IMR-90 (cell line): ENCODE results near the gene NLRP10. TPM values are rescaled to one million over a fixed set of nuclear protein-coding genes. Genes with fewer than 3 reads are reported as not detected.

ENCODE experiments used
- ATAC-seq: fragments of 200-7000 bp; cut with Tn5 transposase; 2 replicates; pipeline ENCODE4 v1.9.1; 2020; ENCODE audit warnings: low read depth, mild to moderate bottlenecking, moderate library complexity
- BruUV-seq: library from RNA; stranded (reverse); fragments of 400-500 nt; replicated peaks from 2 replicates; lab custom pipeline; 2021; lab: Mats Ljungman, UMichigan
- CTCF ChIA-PET: fragments of 300-600 bp; formaldehyde crosslinking; extraction: SDS; loops from one replicate; lab custom pipeline; 2021; ENCODE audit warnings: antibody characterized with exemption; lab: Yijun Ruan, JAX
- POLR2A ChIA-PET: fragments of 300-600 bp; sonication (Branson Sonifier 250); formaldehyde crosslinking; loops from one replicate; lab custom pipeline; 2022; ENCODE audit warnings: antibody characterized with exemption; ENCODE audit not compliant: unreplicated experiment; lab: Charles Lee
- DNase-seq: peaks from one replicate; pipeline ENCODE4 v3.0.0; 2013
- H2AFZ ChIP-seq: replicated peaks from 2 replicates; pipeline ENCODE3; 2013; ENCODE audit warnings: low read length, mild to moderate bottlenecking; ENCODE audit not compliant: poor library complexity
- H2AK5ac ChIP-seq: 2 replicates; pipeline ENCODE4 v1.6.1; 2013; ENCODE audit warnings: low read depth, low read length, inconsistent platforms
- H2AK9ac ChIP-seq: replicated peaks from 2 replicates; pipeline ENCODE3; 2013; ENCODE audit warnings: mild to moderate bottlenecking, low read depth, low read length, moderate library complexity; ENCODE audit not compliant: poor library complexity
- H2BK120ac ChIP-seq: 2 replicates; pipeline ENCODE4 v1.6.1; 2013; ENCODE audit warnings: low read depth, low read length, inconsistent platforms
- H2BK15ac ChIP-seq: 3 replicates; pipeline ENCODE4 v1.6.1; 2013; ENCODE audit warnings: low read depth, low read length, inconsistent platforms
- H2BK20ac ChIP-seq: 2 replicates; pipeline ENCODE4 v1.6.1; 2013; ENCODE audit warnings: low read depth, mild to moderate bottlenecking, inconsistent platforms, low read length, moderate library complexity
- H2BK5ac ChIP-seq: 2 replicates; pipeline ENCODE4 v1.6.1; 2013; ENCODE audit warnings: mild to moderate bottlenecking, low read depth, low read length, inconsistent platforms; ENCODE audit not compliant: poor library complexity, severe bottlenecking
- H3K14ac ChIP-seq: replicated peaks from 2 replicates; pipeline ENCODE4 v1.6.1; 2013; ENCODE audit warnings: low read depth, low read length, inconsistent platforms
- H3K18ac ChIP-seq: 2 replicates; pipeline ENCODE4 v1.6.1; 2013; ENCODE audit warnings: low read depth, low read length, control low read depth
- H3K23ac ChIP-seq: 2 replicates; pipeline ENCODE4 v1.6.1; 2013; ENCODE audit warnings: low read depth, low read length, inconsistent platforms
- H3K27ac ChIP-seq: 2 replicates; pipeline ENCODE4 v1.5.1; 2013; ENCODE audit warnings: mild to moderate bottlenecking, control low read depth, low read length; ENCODE audit not compliant: insufficient read depth
- H3K27me3 ChIP-seq: 2 replicates; pipeline ENCODE4 v1.6.1; 2013; ENCODE audit warnings: low read length; ENCODE audit not compliant: control insufficient read depth, insufficient read depth
- H3K36me3 ChIP-seq: 2 replicates; pipeline ENCODE4 v1.6.1; 2013; ENCODE audit warnings: low read length, mixed read lengths; ENCODE audit not compliant: control insufficient read depth, insufficient read depth
- H3K4ac ChIP-seq: 2 replicates; pipeline ENCODE4 v1.6.1; 2013; ENCODE audit warnings: low read depth, low read length, inconsistent platforms
- H3K4me1 ChIP-seq: 2 replicates; pipeline ENCODE4 v1.6.1; 2013; ENCODE audit warnings: low read length, mixed read lengths; ENCODE audit not compliant: control insufficient read depth, insufficient read depth
- H3K4me2 ChIP-seq: 2 replicates; pipeline ENCODE4 v1.6.1; 2013; ENCODE audit warnings: low read depth, mild to moderate bottlenecking, control low read depth, low read length, moderate library complexity
- H3K4me3 ChIP-seq: 2 replicates; pipeline ENCODE4 v1.5.1; 2013; ENCODE audit warnings: low read depth, mild to moderate bottlenecking, control low read depth, low read length, moderate library complexity; ENCODE audit not compliant: insufficient read depth
- H3K56ac ChIP-seq: 2 replicates; pipeline ENCODE4 v1.6.1; 2013; ENCODE audit warnings: low read length, inconsistent platforms; ENCODE audit not compliant: insufficient read depth; ENCODE audit errors: extremely low read depth
- H3K79me1 ChIP-seq, 2 experiments: 2 replicates each; pipeline ENCODE4 v1.6.1; 2013; ENCODE audit warnings: low read length in 2 of 2, inconsistent platforms in 1 of 2, low read depth in 1 of 2
- H3K9ac ChIP-seq: 2 replicates; pipeline ENCODE4 v1.6.1; 2013; ENCODE audit warnings: low read depth, low read length, control low read depth
- H3K9me1 ChIP-seq: 2 replicates; pipeline ENCODE4 v1.6.1; 2013; ENCODE audit warnings: low read length, inconsistent platforms; ENCODE audit not compliant: insufficient read depth
- H3K9me3 ChIP-seq: 2 replicates; pipeline ENCODE4 v1.6.1; 2013; ENCODE audit warnings: low read length; ENCODE audit not compliant: control insufficient read depth, insufficient read depth
- H4K20me1 ChIP-seq: 2 replicates; pipeline ENCODE4 v1.6.1; 2013; ENCODE audit warnings: low read length, inconsistent platforms; ENCODE audit not compliant: insufficient read depth
- H4K5ac ChIP-seq: 2 replicates; pipeline ENCODE4 v1.6.1; 2013; ENCODE audit warnings: mild to moderate bottlenecking, low read depth, low read length, control low read depth
- H4K8ac ChIP-seq, 2 experiments: 2 replicates each; pipeline ENCODE4 v1.6.1; 2013; ENCODE audit warnings: low read depth in 2 of 2, low read length in 2 of 2, control low read depth in 1 of 2, inconsistent platforms in 1 of 2
- H4K91ac ChIP-seq: 2 replicates; pipeline ENCODE4 v1.6.1; 2013; ENCODE audit warnings: low read depth, low read length, inconsistent platforms; ENCODE audit not compliant: insufficient read depth
- CEBPB ChIP-seq: IDR thresholded peaks from 2 replicates; pipeline ENCODE4 v1.6.1; 2012; ENCODE audit warnings: low read depth, low read length, improper control_type of control experiment
- SMC3 ChIP-seq: fragments of 150-350 bp; IDR thresholded peaks from 2 replicates; pipeline ENCODE4 v1.6.1; 2016; ENCODE audit warnings: low read depth, mild to moderate bottlenecking, antibody characterized with exemption, low read length, moderate library complexity
- WGBS, 2 experiments: methylation state at CpG; one replicate each; pipeline versions ENCODE4 v1.1.5 to v1.1.7; 2013; ENCODE audit warnings: missing lambda C conversion rate in 2 of 2; ENCODE audit not compliant: insufficient read length in 1 of 2; ENCODE audit errors: extremely low coverage in 2 of 2; 5-methylcytosine and 5-hydroxymethylcytosine counted together
- dilution Hi-C: fragments of 300-500 bp; cut with HindIII; formaldehyde crosslinking; loops from one replicate; pipeline ENCODE4 v1.14.3; 2018; ENCODE audit warnings: low sequenced_read_pairs; ENCODE audit not compliant: unreplicated experiment
- in situ Hi-C: fragments of 300-500 bp; cut with MboI; formaldehyde crosslinking; loops from 3 replicates; pipeline ENCODE4 v1.14.3; 2019; ENCODE audit warnings: low sequenced_read_pairs, inconsistent platforms, mixed read lengths
- intact Hi-C: fragments of 100-400 bp; cut with micrococcal nuclease; formaldehyde crosslinking; loops from 2 replicates; pipeline ENCODE4 v1.10.0; 2022
- polyA plus RNA-seq, 3 experiments: library from polyadenylated mRNA; depleted of rRNA; stranded (reverse); fragments of >200 nt; gene quantifications; 2 replicates each; pipeline ENCODE4 v1.2.3, GENCODE V29; 2012; ENCODE audit warnings: low replicate concordance in 1 of 3
- total RNA-seq: library from RNA; depleted of rRNA; stranded (reverse); fragments of >200 nt; gene quantifications from 2 replicates; pipeline ENCODE4 v1.2.3, GENCODE V29; 2012

The NLRP10 gene
- total and polyA plus RNA-seq, 2 of the 4 experiments (the other 2 are of a cell fraction), result 6.5 to 36.7 TPM

GRCh38 chr11:7927635-7928034 lies 37.6 kb downstream of the NLRP10 start:
- no peaks in the 10 kb centered on the region for H3K9me3 ChIP-seq
- H4K20me1 ChIP-seq, result no peaks in the 10 kb centered on the region
- BruUV-seq, result no TSS peak
- H3K4me1 ChIP-seq, result no peaks in the 10 kb centered on the region; the same call in 1 of the 2 replicates
- H3K23ac ChIP-seq, result no peak overlapping the region
- H3K56ac ChIP-seq, result no peak overlapping the region
- peak overlapping the region; percentile 3; the same call in 1 of the 2 replicates for H2AK5ac ChIP-seq
- no peak overlapping the region for H4K8ac ChIP-seq
- dilution Hi-C loops (no loop called here), in situ Hi-C loops (no loop called here), intact Hi-C loops (no loop called here)
- H3K9ac ChIP-seq, result no peak overlapping the region
- TF ChIP-seq CEBPB (peak; percentile 81), SMC3 (no peak)
- no peak overlapping the region for H3K4me3 ChIP-seq
- ChIA-PET POLR2A (no interaction called here), CTCF (no interaction called here)
- peak overlapping the region; percentile 4; the same call in 1 of the 2 replicates for H2BK120ac ChIP-seq
- no peaks in the 10 kb centered on the region for H3K36me3 ChIP-seq
- H3K9me1 ChIP-seq, result no peaks in the 10 kb centered on the region
- no peak overlapping the region for H3K14ac ChIP-seq
- 0 out of 3 replicates have a peak overlapping the region, but pooled peaks have one; percentile 22 for H2BK15ac ChIP-seq
- H2BK20ac ChIP-seq, result no peak overlapping the region
- no peaks in the 10 kb centered on the region for H3K79me1 ChIP-seq
- H3K27me3 ChIP-seq, result 0 out of 2 replicates have a peak, but pooled peaks cover 1% of the 10 kb centered on the region
- WGBS, 2 experiments, result 83% methylated on average over 2 of the region's 6 CpGs; no CpG with 5 or more reads in 1 of the 2 experiments
- no peak for ATAC-seq
- H3K18ac ChIP-seq, result no peak overlapping the region
- H4K91ac ChIP-seq, result no peak overlapping the region
- no peak overlapping the region for H3K4me2 ChIP-seq
- no peak overlapping the region for H4K5ac ChIP-seq
- peak; percentile 66 for DNase-seq
- H2BK5ac ChIP-seq, result no peak overlapping the region
- H3K27ac ChIP-seq, result no peak overlapping the region
- H2AK9ac ChIP-seq, result no peak overlapping the region
- no peak overlapping the region for H3K4ac ChIP-seq
- H2AFZ ChIP-seq, result no peak overlapping the region
